A673 (cell line): ENCODE results near the gene TMEFF2.

Source experiments
- CTCF ChIP-seq: fragments of 300-800, 200-600 bp; sonication (generic); conservative IDR thresholded peaks from 2 replicates; pipeline ENCODE4 v1.5.1; 2017; ENCODE audit warnings: low read depth, mild to moderate bottlenecking, antibody characterized with exemption, low read length, moderate library complexity, mixed read lengths
- EZH2 ChIP-seq: fragments of 200-600 bp; sonication (generic); IDR thresholded peaks from 2 replicates; pipeline ENCODE4 v1.6.1; 2017; ENCODE audit warnings: borderline replicate concordance, low read depth, mild to moderate bottlenecking, mixed read lengths, antibody characterized with exemption, low read length; ENCODE audit not compliant: poor library complexity, severe bottlenecking

GRCh38 chr2:191920502-191920901, 274.2 kb downstream of the TMEFF2 start:
- no peak for TF ChIP-seq CTCF
- no peak for TF ChIP-seq EZH2
